Measurements from ENCODE around the gene REPS2. TPM values are rescaled to one million over a fixed set of nuclear protein-coding genes. Genes with fewer than 3 reads are reported as not detected.

Gene REPS2
- total and polyA plus RNA-seq, 9 of the 15 experiments (the other 6 are each of a cell fraction or from before 2014, with no cell fraction given): 0.01 to 0.07 (median 0.01) TPM; not detected in 3

DNA sequence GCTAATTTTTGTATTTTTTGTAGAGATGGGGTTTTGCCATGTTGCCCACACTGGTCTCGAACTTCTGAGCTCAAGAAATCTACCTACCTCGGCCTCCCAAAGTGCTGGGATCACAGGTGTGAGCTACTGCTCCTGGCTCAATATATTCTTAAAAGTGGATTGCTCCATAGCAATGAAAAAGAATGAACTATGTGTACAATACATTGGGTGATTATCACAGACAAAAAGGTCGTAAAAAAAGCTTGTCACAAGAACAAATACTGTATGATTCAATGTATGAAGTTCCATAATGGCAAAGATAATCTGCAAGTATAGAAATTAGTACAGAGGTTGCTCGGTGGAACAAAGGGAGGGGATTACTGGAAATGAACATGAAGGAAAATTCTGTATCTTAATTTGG, 70.7 kb downstream of the REPS2 start:
- TF ChIP-seq, protein P1, sequence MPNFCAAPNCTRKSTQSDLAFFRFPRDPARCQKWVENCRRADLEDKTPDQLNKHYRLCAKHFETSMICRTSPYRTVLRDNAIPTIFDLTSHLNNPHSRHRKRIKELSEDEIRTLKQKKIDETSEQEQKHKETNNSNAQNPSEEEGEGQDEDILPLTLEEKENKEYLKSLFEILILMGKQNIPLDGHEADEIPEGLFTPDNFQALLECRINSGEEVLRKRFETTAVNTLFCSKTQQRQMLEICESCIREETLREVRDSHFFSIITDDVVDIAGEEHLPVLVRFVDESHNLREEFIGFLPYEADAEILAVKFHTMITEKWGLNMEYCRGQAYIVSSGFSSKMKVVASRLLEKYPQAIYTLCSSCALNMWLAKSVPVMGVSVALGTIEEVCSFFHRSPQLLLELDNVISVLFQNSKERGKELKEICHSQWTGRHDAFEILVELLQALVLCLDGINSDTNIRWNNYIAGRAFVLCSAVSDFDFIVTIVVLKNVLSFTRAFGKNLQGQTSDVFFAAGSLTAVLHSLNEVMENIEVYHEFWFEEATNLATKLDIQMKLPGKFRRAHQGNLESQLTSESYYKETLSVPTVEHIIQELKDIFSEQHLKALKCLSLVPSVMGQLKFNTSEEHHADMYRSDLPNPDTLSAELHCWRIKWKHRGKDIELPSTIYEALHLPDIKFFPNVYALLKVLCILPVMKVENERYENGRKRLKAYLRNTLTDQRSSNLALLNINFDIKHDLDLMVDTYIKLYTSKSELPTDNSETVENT (CRISPR knock-in tag; IDR thresholded peaks at IDR 0.05): no peak
- TF ChIP-seq ZBED1 (IDR thresholded peaks at IDR 0.05): no peak
- TF ChIP-seq, protein P2, sequence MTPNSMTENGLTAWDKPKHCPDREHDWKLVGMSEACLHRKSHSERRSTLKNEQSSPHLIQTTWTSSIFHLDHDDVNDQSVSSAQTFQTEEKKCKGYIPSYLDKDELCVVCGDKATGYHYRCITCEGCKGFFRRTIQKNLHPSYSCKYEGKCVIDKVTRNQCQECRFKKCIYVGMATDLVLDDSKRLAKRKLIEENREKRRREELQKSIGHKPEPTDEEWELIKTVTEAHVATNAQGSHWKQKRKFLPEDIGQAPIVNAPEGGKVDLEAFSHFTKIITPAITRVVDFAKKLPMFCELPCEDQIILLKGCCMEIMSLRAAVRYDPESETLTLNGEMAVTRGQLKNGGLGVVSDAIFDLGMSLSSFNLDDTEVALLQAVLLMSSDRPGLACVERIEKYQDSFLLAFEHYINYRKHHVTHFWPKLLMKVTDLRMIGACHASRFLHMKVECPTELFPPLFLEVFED (CRISPR knock-in tag; conservative IDR thresholded peaks at IDR 0.05): no peak
- no peak for TF ChIP-seq ZNF589 (CRISPR knock-in tag; IDR thresholded peaks at IDR 0.05; ENCODE audit: low read depth)
- no peak for TF ChIP-seq RUNX1 (IDR thresholded peaks at IDR 0.05; ENCODE audit: low read depth)
- no peak for TF ChIP-seq POLR2AphosphoS5 (IDR thresholded peaks at IDR 0.05; ENCODE audit: control insufficient read depth, insufficient read depth, low read depth, low read length)
- TF ChIP-seq EP400 (IDR thresholded peaks at IDR 0.05): no peak
- no peak for TF ChIP-seq CHD2 (IDR thresholded peaks at IDR 0.05; ENCODE audit: low read depth, low read length)
- no peak for TF ChIP-seq ZNF282 (CRISPR knock-in tag; IDR thresholded peaks at IDR 0.05)
- no peak for TF ChIP-seq NCOR1 (IDR thresholded peaks at IDR 0.05)
- TF ChIP-seq SAP30 (IDR thresholded peaks at IDR 0.05; ENCODE audit: borderline replicate concordance, insufficient read depth, low read depth, low read length, poor library complexity, severe bottlenecking): no peak
- TF ChIP-seq ZKSCAN1 (IDR thresholded peaks at IDR 0.05; ENCODE audit: low read depth, low read length): no peak
- TF ChIP-seq POLR2B (IDR thresholded peaks at IDR 0.05; ENCODE audit: low read depth, partially characterized antibody): no peak
- Histone ChIP-seq H2AFZ (ENCODE audit: low read depth, low read length) (no peak overlapping the region), H3K27ac (ENCODE audit: extremely low read depth, low read depth, low read length) (no peak overlapping the region), H3K4me3 (no peak overlapping the region), H3K9ac (ENCODE audit: insufficient read depth in 1 of 2, low read depth in 2 of 2, low read length in 2 of 2) (no peak overlapping the region), H4K20me1 (replicated peaks; ENCODE audit: control insufficient read depth, insufficient read depth, low read length) (no peaks in the 10 kb centered on the region), H3K36me3 (ENCODE audit: control insufficient read depth, insufficient read depth, low read length) (no peaks in the 10 kb centered on the region), H3K9me3 (replicated peaks; ENCODE audit: control insufficient read depth, insufficient read depth, low read depth, low read length) (no peaks in the 10 kb centered on the region), H3K27me3 (ENCODE audit: control insufficient read depth in 2 of 2, insufficient read depth in 2 of 2, low read length in 2 of 2) (no peaks in the 10 kb centered on the region; a peak in 2 of 5 replicates), H3K9me1 (ENCODE audit: control insufficient read depth, insufficient read depth, low read length) (no peaks in the 10 kb centered on the region), H3K4me1 (replicated peaks in 1 of 2; ENCODE audit: control insufficient read depth in 2 of 2, insufficient read depth in 2 of 2, low read length in 2 of 2) (no peaks in the 10 kb centered on the region), H3K4me2 (ENCODE audit: insufficient read depth, low read length) (no peak overlapping the region), H3K79me2 (ENCODE audit: control insufficient read depth, insufficient read depth, low read length) (no peaks in the 10 kb centered on the region)
- intact Hi-C loops (cut with micrococcal nuclease): no loop called here
- 0% methylated on average over 4 of the region's 4 CpGs for WGBS (ENCODE audit: insufficient coverage, low coverage, missing lambda C conversion rate)
- no peak for DNase-seq (ENCODE audit: extremely low read depth in 1 of 4, low spot score in 3 of 4)
- ATAC-seq: no peak
- POLR2A ChIA-PET: interaction anchor here (0.6 to 0.7 kb wide), 2 partner anchors 12 to 127 kb away, joined by 3 read pairs; no protein-coding TSS in a partner anchor
- in situ Hi-C loops (cut with MboI): no loop called here
- BruUV-seq (replicated peaks): no TSS peak
- CTCF ChIA-PET (ENCODE audit: low intra/inter-chr PET ratio): no interaction called here
- no peak for FAIRE-seq
